Testis (tissue), 3 donors: ENCODE measurements around the gene CEACAM18. TPM values are rescaled to one million over a fixed set of nuclear protein-coding genes. Genes with fewer than 3 reads are reported as not detected.
A peak's percentile ranks its signal among the peaks of the same experiment; 100 is the strongest.

Experiments used
- DNase-seq: peaks from one replicate; pipeline ENCODE4 v3.0.0-alpha.2; 2019
- H3K27ac ChIP-seq, 2 donors: fragments of 200-600 bp; sonication (generic); one replicate each; pipeline ENCODE4 v1.5.1; 2019
- H3K27me3 ChIP-seq: fragments of 200-600 bp; sonication (generic); one replicate; pipeline ENCODE4 v1.5.1; 2019
- H3K36me3 ChIP-seq: fragments of 200-600 bp; sonication (generic); one replicate; pipeline ENCODE4 v1.5.1; 2017; ENCODE audit warnings: low read depth; ENCODE audit errors: missing control alignments
- H3K4me1 ChIP-seq: fragments of 200-600 bp; sonication (generic); one replicate; pipeline ENCODE4 v1.5.1; 2019
- H3K4me3 ChIP-seq, 2 donors: fragments of 200-600 bp; sonication (generic); one replicate each; pipeline ENCODE4 v1.5.1; 2017 to 2019
- H3K9me3 ChIP-seq: fragments of 200-600 bp; sonication (generic); one replicate; pipeline ENCODE4 v1.5.1; 2017
- CTCF ChIP-seq, 3 experiments: fragments of 450-650 bp in 2 of 3; fragments of 200-600 bp in 1 of 3; sonication (generic) in 1 of 3; IDR thresholded peaks; one replicate each; pipeline ENCODE4 v1.5.1; 2016 to 2019; ENCODE audit warnings: antibody characterized with exemption in 3 of 3, mild to moderate bottlenecking in 2 of 3, moderate library complexity in 1 of 3
- POLR2A ChIP-seq: fragments of 450-650 bp; IDR thresholded peaks from one replicate; pipeline ENCODE4 v1.6.1; 2017; ENCODE audit warnings: antibody characterized with exemption, mild to moderate bottlenecking, moderate library complexity
- WGBS, 2 donors: methylation state at CpG; one replicate each; pipeline ENCODE4 v1.1.5; 2018; 5-methylcytosine and 5-hydroxymethylcytosine counted together
- intact Hi-C: fragments of 100-400 bp; cut with DNase I; formaldehyde crosslinking; loops from one replicate; pipeline ENCODE4 v1.15.1; 2023; ENCODE audit warnings: low total_unique reads
- polyA plus RNA-seq: library from polyadenylated mRNA; stranded (reverse); fragments of 350-450 nt; fragmentation: Illumina TruSeq; extraction: RNeasy Lipid Tissue Mini Kit (QIAGEN cat#74804); gene quantifications from one replicate; pipeline ENCODE4 v1.2.3, GENCODE V29; 2014; ENCODE audit warnings: low read depth, low replicate concordance; ENCODE audit not compliant: insufficient read depth
- total RNA-seq, 2 donors: library from RNA; depleted of rRNA; stranded (reverse); fragments of >200 nt; gene quantifications; one replicate each; pipeline ENCODE4 v1.2.3, GENCODE V29; 2016

CEACAM18 gene
- total and polyA plus RNA-seq, 3 donors from 2014 or later, result not detected

DNA sequence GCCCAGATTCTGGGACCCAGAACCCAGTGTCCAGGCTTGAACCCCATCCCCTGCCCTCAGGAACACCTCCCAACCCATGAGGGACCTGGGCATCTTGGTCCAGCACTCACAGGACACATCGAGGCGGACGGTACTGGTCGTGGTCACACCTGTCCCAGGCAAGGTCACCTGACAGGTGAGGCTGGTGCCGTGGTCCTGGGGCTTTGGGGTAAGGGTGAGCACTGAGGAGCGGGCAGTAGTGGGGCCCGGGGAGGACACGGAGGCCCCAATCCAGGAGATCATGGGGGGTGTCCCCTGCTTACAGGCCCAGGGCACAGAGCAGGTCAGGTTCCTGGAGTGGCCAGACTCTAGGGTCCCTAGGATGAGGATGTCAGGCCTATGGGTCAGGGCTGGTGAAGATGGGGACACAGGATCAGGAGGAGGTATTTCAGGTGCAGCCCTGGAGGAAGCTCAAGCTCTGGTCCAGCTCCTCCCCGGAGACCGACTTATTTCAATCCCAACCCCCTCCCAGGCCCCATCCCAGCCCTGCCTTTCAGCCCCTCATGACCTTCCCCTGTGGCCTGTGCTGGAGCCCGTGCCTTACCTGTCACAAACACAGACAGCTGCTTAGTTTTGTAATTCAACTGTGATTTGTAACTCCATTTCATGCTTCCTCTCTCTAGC is 20.9 kb upstream of the CEACAM18 start:
- WGBS, 2 donors, result 80 to 85% methylated on average over 5 to 11 of the region's 11 CpGs

GRCh38 chr19:51458051-51458645 is 20.2 kb upstream of the CEACAM18 start, which contains the start of gene SIGLEC8:
Gene SIGLEC8 (minus strand): TSS chr19:51458454. CDS start chr19:51458387, 67 bp downstream.
- Histone ChIP-seq H3K27me3 (no peaks in the 10 kb centered on the region), H3K9me3 (no peaks in the 10 kb centered on the region), H3K4me1 (no peaks in the 10 kb centered on the region), H3K36me3 (no peaks in the 10 kb centered on the region), H3K27ac (no peak within 1 kb of the TSS), H3K4me3 (no peak within 1 kb of the TSS)
- peak; percentile 6 for DNase-seq
- 69 to 80% methylated on average over 4 to 10 of the region's 10 CpGs for WGBS, 2 donors
- intact Hi-C loops, result no loop called here
- TF ChIP-seq POLR2A, result no peak
- no peak for TF ChIP-seq CTCF (IDR thresholded peaks at IDR 0.05)

More for the DNA sequence above, 20.9 kb upstream of the CEACAM18 start:
- DNase-seq, result no peak
- no peaks in the 10 kb centered on the region for H3K27me3 ChIP-seq
- TF ChIP-seq CTCF (IDR thresholded peaks at IDR 0.05) (no peak), POLR2A (no peak)
- no peaks in the 10 kb centered on the region for H3K4me1 ChIP-seq
- H3K9me3 ChIP-seq, result no peaks in the 10 kb centered on the region
- no peaks in the 10 kb centered on the region for H3K36me3 ChIP-seq
- no peak overlapping the region for H3K4me3 ChIP-seq
- H3K27ac ChIP-seq, result no peak overlapping the region
- intact Hi-C loops, result no loop called here

DNA sequence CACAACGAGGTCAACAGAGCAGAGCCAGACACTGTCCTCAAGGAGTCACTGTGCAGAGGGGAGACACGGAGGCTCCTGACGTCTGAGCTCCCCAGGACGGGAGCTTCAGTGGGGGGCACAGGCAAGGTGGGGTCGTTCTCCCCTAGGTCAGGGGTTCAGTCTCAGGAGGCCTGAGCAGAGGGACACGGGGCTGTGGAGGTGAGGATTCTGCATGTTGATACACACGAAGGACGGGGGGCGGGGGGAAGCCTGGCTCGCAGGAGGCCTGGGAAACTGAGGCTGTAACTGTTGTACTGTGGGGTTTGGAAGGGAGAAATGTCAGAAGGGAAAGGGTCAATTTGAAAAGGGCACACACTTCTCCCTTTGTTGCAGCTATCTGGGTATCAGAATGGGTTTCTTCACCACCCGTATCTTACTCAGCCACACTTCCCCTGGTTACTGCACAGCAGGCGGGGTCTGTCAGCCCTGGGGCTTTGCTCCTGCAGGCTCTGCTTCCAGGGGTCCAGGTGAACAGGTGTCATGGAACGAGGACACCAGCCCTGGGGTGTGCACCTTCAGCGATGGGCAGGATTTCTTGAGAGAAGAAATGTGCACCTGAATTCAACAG is 19.3 kb upstream of the CEACAM18 start:
- Histone ChIP-seq H3K27me3 (no peaks in the 10 kb centered on the region), H3K9me3 (no peaks in the 10 kb centered on the region), H3K4me1 (no peaks in the 10 kb centered on the region), H3K4me3 (no peak overlapping the region), H3K27ac (no peak overlapping the region), H3K36me3 (no peaks in the 10 kb centered on the region)
- TF ChIP-seq POLR2A (no peak), CTCF (IDR thresholded peaks at IDR 0.05) (no peak)
- intact Hi-C loops, result no loop called here
- WGBS, 2 donors, result 81 to 86% methylated on average over 14 of the region's 14 CpGs
- peak; percentile 6 for DNase-seq

DNA sequence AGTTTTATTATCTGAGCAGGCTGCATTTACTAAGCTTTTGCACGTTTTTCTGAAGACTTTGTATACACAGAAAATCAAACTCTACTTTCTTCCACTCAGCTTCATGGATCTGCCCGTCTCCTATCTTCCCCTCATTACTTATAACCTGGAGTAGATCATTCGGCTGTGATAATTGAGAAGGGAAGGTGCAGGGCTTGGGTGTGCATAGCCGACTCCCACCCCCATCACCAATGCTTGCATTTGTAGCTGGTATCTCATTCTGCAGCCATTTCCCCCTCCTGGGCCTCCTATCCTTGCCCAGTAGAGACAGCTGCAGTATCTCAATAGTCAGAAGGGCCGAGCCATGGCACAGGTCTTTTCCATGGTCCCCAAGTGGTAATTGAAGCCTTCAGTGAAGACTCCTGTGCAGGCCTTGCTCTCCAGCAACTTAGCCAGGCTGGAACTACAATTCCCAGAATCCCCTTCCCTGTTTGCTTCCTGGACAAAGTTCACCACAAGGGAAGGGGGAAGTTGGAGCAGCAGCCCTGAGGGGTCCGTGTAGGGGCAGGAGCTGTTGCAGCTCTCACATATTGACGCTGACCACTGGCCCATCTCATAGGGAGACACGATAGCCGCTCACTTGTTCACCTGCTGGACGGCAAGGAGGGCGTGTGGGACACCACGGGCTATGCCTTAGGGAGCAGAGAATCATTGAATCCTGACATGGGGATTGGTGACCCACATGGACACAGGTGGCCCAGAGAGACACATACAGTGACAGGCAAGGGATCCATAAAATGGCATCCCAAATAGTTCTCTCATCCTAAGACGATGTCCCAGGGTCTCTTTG is 18.0 kb upstream of the CEACAM18 start:
- H3K9me3 ChIP-seq, result no peaks in the 10 kb centered on the region
- no peak overlapping the region for H3K4me3 ChIP-seq
- peak; percentile 14 for DNase-seq
- no peaks in the 10 kb centered on the region for H3K36me3 ChIP-seq
- no peak for TF ChIP-seq POLR2A
- TF ChIP-seq CTCF (IDR thresholded peaks at IDR 0.05), result no peak
- intact Hi-C loops, result no loop called here
- H3K27me3 ChIP-seq, result no peaks in the 10 kb centered on the region
- WGBS, 2 donors, result 60 to 77% methylated on average over 12 to 13 of the region's 13 CpGs
- no peak overlapping the region for H3K27ac ChIP-seq
- no peaks in the 10 kb centered on the region for H3K4me1 ChIP-seq
